Retinal pigment epithelial cell (primary cell): Measurements from ENCODE around the gene JADE1.

Experiments used
- DNase-seq: peaks from one replicate; pipeline ENCODE4 v3.0.0-alpha.2; 2010; ENCODE audit warnings: low read depth
- H3K4me3 ChIP-seq: 2 replicates; pipeline ENCODE4 v1.5.1; 2011; ENCODE audit warnings: mild to moderate bottlenecking, low read length, control low read depth, moderate library complexity
- TF ChIP-seq, protein P1 (sequence below): conservative IDR thresholded peaks from 2 replicates; pipeline ENCODE4 v1.5.1; 2011; ENCODE audit warnings: low read depth, low read length, control low read depth, inconsistent platforms

The JADE1 gene

DNA sequence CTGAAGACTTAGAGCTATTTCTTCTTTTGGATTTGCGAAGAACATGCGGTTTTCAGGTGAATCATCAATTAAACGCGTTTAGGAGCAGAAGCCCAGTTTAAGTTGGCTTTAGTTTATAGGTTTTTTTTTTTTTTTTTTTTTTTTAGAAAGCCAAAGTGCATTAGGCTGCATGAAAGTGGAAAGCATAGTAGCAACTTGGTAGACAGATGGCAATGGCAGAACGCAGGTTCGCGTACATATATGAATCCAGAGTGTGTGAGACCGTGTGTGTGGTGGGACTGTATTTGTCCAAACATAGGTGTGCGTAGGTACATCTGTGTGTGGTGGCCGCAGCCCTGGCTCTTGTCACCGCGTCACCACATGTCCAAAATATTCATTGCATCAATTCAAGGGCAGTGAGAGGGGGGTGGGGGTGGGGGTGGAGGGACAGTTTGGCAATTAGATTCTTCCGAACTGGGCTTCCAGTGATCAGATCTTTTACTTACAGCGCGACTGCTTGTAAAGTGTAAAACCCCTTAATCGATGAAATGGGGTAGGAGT, 901 bp downstream of the JADE1 start:
- TF ChIP-seq, protein P1, sequence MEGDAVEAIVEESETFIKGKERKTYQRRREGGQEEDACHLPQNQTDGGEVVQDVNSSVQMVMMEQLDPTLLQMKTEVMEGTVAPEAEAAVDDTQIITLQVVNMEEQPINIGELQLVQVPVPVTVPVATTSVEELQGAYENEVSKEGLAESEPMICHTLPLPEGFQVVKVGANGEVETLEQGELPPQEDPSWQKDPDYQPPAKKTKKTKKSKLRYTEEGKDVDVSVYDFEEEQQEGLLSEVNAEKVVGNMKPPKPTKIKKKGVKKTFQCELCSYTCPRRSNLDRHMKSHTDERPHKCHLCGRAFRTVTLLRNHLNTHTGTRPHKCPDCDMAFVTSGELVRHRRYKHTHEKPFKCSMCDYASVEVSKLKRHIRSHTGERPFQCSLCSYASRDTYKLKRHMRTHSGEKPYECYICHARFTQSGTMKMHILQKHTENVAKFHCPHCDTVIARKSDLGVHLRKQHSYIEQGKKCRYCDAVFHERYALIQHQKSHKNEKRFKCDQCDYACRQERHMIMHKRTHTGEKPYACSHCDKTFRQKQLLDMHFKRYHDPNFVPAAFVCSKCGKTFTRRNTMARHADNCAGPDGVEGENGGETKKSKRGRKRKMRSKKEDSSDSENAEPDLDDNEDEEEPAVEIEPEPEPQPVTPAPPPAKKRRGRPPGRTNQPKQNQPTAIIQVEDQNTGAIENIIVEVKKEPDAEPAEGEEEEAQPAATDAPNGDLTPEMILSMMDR: no peak
- H3K4me3 ChIP-seq: peak overlapping the region; percentile 70
- no peak for DNase-seq

DNA sequence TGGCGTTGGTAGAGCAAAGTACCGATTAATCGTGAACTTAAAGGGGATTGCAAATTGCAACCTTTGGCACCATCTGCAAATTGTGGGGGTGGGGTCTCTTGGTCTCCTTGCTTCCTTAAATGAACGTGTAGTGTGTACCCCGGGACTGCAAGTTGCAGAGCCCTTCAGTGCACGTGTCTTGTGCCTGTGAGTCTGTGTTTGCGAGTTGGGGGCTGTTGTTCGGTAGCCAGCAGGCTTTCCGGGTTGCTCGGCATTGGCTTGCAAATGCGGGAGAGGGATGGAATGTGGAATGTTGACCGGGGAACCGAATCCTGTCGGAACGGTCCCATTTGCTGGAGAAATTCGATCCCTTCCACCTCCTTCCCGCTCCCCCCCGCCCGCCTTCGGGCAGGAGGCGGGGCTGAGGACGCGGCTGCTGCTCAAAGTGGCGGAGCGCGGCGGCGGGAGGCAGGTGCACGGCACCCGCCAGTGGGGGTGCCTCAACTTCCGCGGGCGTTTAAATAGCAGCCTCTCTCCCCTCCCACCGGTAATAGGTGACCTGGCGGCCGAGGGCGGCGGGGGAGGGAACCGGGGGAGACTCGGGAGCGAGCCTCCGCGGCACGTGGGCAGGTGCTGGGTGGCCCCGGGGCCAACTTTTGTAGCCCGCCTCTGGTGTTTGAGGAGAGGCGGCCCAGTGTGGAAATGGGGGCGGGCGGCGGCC, 1.5 kb downstream of the JADE1 start:
- TF ChIP-seq, protein P1: no peak
- DNase-seq: peak; percentile 68
- H3K4me3 ChIP-seq: peak overlapping the region; percentile 70

DNA sequence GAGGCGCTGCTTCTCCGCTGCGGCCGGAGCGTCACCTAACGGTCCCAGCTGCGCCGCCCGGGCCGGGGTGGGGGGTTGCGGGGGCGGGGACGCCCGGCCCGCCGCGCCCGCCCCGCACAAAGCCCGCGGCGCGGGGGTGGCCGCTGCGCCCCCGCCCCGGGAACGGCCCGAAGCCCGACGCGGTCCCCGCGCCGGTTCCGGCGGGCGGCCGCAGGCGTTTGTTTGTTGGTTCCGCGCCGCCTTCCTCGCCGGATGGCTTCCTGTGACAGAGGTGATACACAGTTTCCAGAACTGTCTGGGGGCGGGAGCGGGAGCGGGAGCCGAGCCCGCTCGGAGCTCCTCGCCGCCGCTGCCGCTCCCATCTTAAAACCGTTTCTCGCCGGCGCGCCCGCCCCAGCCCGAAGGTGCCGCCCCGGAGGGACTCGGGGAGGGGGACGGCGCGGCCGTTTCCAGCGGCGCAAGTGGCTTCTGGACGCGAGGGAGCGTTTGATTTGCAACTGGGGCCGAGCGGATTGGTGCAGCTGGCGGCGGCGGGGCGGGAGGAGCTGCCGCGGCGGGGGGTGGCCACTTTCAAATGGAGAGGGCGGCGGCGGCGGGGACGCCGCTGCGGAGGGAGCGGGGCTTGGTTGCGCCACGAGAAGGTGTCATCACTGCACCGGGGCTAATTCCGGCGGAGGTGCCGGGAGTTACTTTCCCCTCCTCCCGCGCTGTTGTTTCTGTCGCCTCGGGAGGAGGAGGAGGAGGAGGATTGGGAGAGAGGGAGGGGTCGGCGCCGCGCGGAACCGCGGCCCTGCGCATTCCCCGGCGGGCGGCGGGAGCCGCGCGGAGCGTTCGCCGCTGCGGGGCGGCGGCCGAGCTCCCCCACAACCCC, 2.3 kb downstream of the JADE1 start:
- TF ChIP-seq, protein P1: no peak

DNA sequence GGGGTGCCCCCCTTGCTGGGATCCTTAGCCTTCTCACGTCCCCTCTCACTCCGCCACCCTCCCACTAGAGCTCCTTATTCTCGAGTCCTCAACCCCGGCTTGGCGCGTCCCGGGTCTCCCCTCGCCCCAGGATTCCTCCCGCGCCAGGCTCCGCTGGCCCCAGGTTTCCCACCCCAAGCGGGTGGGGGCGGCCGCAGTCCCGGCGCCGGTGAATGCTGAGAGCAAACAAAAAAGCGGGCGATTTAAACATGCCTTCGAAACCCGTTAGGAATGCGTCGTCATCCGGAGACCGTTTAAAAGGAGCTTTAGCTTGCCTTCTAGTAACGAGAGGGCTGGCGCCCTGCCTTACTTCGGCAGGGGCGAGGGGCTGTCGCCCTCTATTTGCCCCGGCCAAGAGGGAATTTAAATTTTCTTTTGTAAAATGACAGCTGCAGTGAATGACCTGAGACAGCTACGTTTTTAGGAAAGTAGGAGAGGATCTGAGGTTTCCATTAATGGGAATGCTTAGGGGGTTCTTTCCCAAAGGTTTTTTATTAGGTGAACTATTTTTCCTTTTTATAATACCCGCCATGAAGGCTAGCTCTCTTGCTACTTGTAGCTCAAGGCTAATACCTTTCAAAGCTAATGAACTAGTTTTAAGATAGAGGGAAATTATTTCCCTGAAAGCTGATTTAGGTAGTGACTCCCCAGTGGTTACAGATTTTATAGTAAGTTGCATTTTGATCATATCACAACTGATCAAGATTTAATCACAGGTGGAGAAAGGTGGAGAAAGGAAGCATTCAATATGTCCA, 3.1 kb downstream of the JADE1 start:
- peak; percentile 60 for DNase-seq
- peak overlapping the region; percentile 70 for H3K4me3 ChIP-seq
- TF ChIP-seq, protein P1: no peak

More for the DNA sequence above, 2.3 kb downstream of the JADE1 start:
- H3K4me3 ChIP-seq: peak overlapping the region; percentile 70
- DNase-seq: peak; percentile 60

DNA sequence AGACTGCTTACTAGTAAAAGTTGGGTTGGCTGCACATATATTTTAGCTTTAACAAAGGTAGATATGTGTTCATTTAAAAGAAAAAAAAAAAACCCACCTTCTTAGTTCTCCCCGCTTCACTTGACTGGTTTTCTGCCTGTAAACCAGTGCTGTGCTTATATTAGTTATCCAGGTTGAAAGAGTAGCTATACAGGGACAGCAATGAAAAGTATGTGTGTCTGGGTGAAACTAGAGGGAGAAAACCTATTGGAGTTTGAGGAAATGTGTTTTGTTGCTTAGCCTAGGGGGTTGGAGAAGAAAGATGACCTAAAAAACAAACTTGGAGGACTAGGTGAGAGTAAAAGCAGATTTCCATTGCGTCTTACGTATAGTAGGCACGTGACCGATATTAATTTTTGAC, 4.5 kb downstream of the JADE1 start:
- no peak for DNase-seq
- TF ChIP-seq, protein P1: no peak
- H3K4me3 ChIP-seq: no peak overlapping the region

DNA sequence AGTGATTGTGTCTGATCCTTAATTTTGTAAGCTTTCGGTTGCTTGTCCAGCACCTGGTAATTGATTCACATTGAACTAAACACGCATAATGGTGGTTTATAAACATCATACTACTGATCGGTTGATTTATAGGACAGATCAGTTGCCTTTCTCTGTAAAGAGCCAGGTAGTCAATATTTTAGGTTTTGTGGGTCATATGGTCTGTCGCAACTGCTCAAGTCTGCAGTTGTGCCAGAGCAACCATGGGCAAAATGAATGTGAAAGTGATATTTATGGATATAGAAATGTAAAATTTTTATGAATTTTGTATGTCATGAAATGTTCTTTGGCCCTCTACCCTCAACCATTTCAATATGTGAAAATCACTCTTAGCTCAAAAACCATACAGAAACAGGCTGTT, 8.9 kb downstream of the JADE1 start:
- H3K4me3 ChIP-seq: no peak overlapping the region
- no peak for DNase-seq
- TF ChIP-seq, protein P1: no peak
